Central memory CD8-positive, alpha-beta T cell (primary cell): Measurements from ENCODE around the gene FMN1.
"Not testable (repeated sequence)": the region's sequence is repeated elsewhere in the genome, so short reads cannot be mapped to it uniquely, and the experiment has no call there.

Source experiments
- ATAC-seq: fragments of 150-1000 bp; cut with Tn5 transposase; replicated peaks from 2 replicates; pipeline ENCODE4 v1.10.0; 2022; ENCODE audit warnings: mild to moderate bottlenecking, moderate FRiP score, moderate number of reproducible peaks; ENCODE audit not compliant: poor library complexity, severe bottlenecking; ENCODE audit errors: extremely low read depth
- DNase-seq, 2 donors: peaks; one replicate each; pipeline ENCODE4 v3.0.0; 2021; ENCODE audit warnings: low spot score in 2 of 2
- H3K27ac Mint-ChIP-seq: one replicate; pipeline ENCODE4 v1.8.0; 2022; ENCODE audit warnings: low read depth, mild to moderate bottlenecking, moderate library complexity, mixed read lengths
- H3K27me3 Mint-ChIP-seq: one replicate; pipeline ENCODE4 v1.8.0; 2022; ENCODE audit warnings: mixed read lengths
- H3K36me3 Mint-ChIP-seq: one replicate; pipeline ENCODE4 v1.8.0; 2022; ENCODE audit warnings: mild to moderate bottlenecking, moderate library complexity, mixed read lengths; ENCODE audit not compliant: insufficient read depth
- H3K4me1 Mint-ChIP-seq: one replicate; pipeline ENCODE4 v1.8.0; 2022; ENCODE audit warnings: mixed read lengths
- H3K4me3 Mint-ChIP-seq: one replicate; pipeline ENCODE4 v1.8.0; 2022; ENCODE audit warnings: mild to moderate bottlenecking, moderate library complexity, mixed read lengths
- H3K9me3 Mint-ChIP-seq: one replicate; pipeline ENCODE4 v1.8.0; 2022; ENCODE audit warnings: mixed read lengths

Gene FMN1

GRCh38 chr15:32861174-32861573 lies 333.3 kb downstream of the FMN1 start:
- no peak overlapping the region for H3K4me3 Mint-ChIP-seq
- no peak overlapping the region for H3K27ac Mint-ChIP-seq
- DNase-seq, result no peak
- H3K4me1 Mint-ChIP-seq, result peaks cover 5% of the 10 kb centered on the region
- no peaks in the 10 kb centered on the region for H3K9me3 Mint-ChIP-seq
- H3K36me3 Mint-ChIP-seq, result no peaks in the 10 kb centered on the region
- no peaks in the 10 kb centered on the region for H3K27me3 Mint-ChIP-seq
- ATAC-seq, result no peak

- Mint-ChIP-seq H3K4me3 (no peak overlapping the region), H3K9me3 (no peaks in the 10 kb centered on the region)
- DNase-seq, result no peak
Observed at GRCh38 chr15:32859996-32860395, 334.5 kb downstream of the FMN1 start.

GRCh38 chr15:32859251-32859650 lies 335.3 kb downstream of the FMN1 start:
- Mint-ChIP-seq H3K36me3 (peaks cover 2% of the 10 kb centered on the region), H3K9me3 (no peaks in the 10 kb centered on the region), H3K27ac (no peak overlapping the region), H3K27me3 (no peaks in the 10 kb centered on the region), H3K4me3 (no peak overlapping the region), H3K4me1 (peaks cover 5% of the 10 kb centered on the region)
- DNase-seq (no peak), ATAC-seq (no peak)

More at GRCh38 chr15:32859996-32860395, 334.5 kb downstream of the FMN1 start:
- H3K4me1 Mint-ChIP-seq, result peaks cover 5% of the 10 kb centered on the region
- no peaks in the 10 kb centered on the region for H3K27me3 Mint-ChIP-seq
- no peak for ATAC-seq
- peaks cover 2% of the 10 kb centered on the region for H3K36me3 Mint-ChIP-seq
- H3K27ac Mint-ChIP-seq, result no peak overlapping the region

- ATAC-seq (no peak), DNase-seq (no peak)
- Mint-ChIP-seq H3K27ac (no peak overlapping the region), H3K27me3 (no peaks in the 10 kb centered on the region), H3K4me3 (no peak overlapping the region), H3K36me3 (peaks cover 4% of the 10 kb centered on the region), H3K9me3 (no peaks in the 10 kb centered on the region), H3K4me1 (no peaks in the 10 kb centered on the region)
Observed at GRCh38 chr15:32857732-32858131, 336.8 kb downstream of the FMN1 start.

- no peaks in the 10 kb centered on the region for H3K4me1 Mint-ChIP-seq
- H3K9me3 Mint-ChIP-seq, result no peaks in the 10 kb centered on the region
- H3K36me3 Mint-ChIP-seq, result peaks cover 4% of the 10 kb centered on the region
- H3K27me3 Mint-ChIP-seq, result no peaks in the 10 kb centered on the region
- ATAC-seq, result no peak
- H3K27ac Mint-ChIP-seq, result no peak overlapping the region
- H3K4me3 Mint-ChIP-seq, result no peak overlapping the region
- DNase-seq, result no peak
Observed at GRCh38 chr15:32856753-32857152, 337.8 kb downstream of the FMN1 start.

- no peak for DNase-seq
- no peaks in the 10 kb centered on the region for H3K4me1 Mint-ChIP-seq
Observed at GRCh38 chr15:32855942-32856341, 338.6 kb downstream of the FMN1 start.

GRCh38 chr15:32853592-32853991 lies 340.9 kb downstream of the FMN1 start:
- Mint-ChIP-seq H3K9me3 (no peaks in the 10 kb centered on the region), H3K4me1 (no peaks in the 10 kb centered on the region), H3K4me3 (no peak overlapping the region), H3K27ac (no peak overlapping the region), H3K27me3 (no peaks in the 10 kb centered on the region), H3K36me3 (peaks cover 10% of the 10 kb centered on the region)
- no peak for ATAC-seq
- DNase-seq, result no peak

More at GRCh38 chr15:32855942-32856341, 338.6 kb downstream of the FMN1 start:
- Mint-ChIP-seq H3K27me3 (no peaks in the 10 kb centered on the region), H3K36me3 (peaks cover 6% of the 10 kb centered on the region), H3K4me3 (no peak overlapping the region), H3K9me3 (no peaks in the 10 kb centered on the region), H3K27ac (no peak overlapping the region)
- no peak for ATAC-seq

- H3K4me3 Mint-ChIP-seq, result no peak overlapping the region
- peaks cover 12% of the 10 kb centered on the region for H3K36me3 Mint-ChIP-seq
- no peaks in the 10 kb centered on the region for H3K4me1 Mint-ChIP-seq
- H3K27me3 Mint-ChIP-seq, result no peaks in the 10 kb centered on the region
- H3K27ac Mint-ChIP-seq, result no peak overlapping the region
- ATAC-seq (no peak), DNase-seq (no peak)
- H3K9me3 Mint-ChIP-seq, result no peaks in the 10 kb centered on the region
Observed at GRCh38 chr15:32852771-32853170, 341.7 kb downstream of the FMN1 start.

GRCh38 chr15:32852017-32852416 lies 342.5 kb downstream of the FMN1 start:
- Mint-ChIP-seq H3K9me3 (no peaks in the 10 kb centered on the region), H3K27me3 (no peaks in the 10 kb centered on the region), H3K4me1 (no peaks in the 10 kb centered on the region), H3K4me3 (no peak overlapping the region), H3K36me3 (peaks cover 12% of the 10 kb centered on the region), H3K27ac (peak overlapping the region; percentile 9)
- ATAC-seq, result no peak
- no peak for DNase-seq

- Mint-ChIP-seq H3K9me3 (no peaks in the 10 kb centered on the region), H3K4me1 (no peaks in the 10 kb centered on the region), H3K27ac (no peak overlapping the region), H3K27me3 (no peaks in the 10 kb centered on the region), H3K36me3 (peaks cover 12% of the 10 kb centered on the region), H3K4me3 (no peak overlapping the region)
- no peak for DNase-seq
- ATAC-seq, result no peak
Observed at GRCh38 chr15:32851572-32851971, 342.9 kb downstream of the FMN1 start.

- H3K9me3 Mint-ChIP-seq, result no peaks in the 10 kb centered on the region
- no peak for ATAC-seq
- no peak for DNase-seq
Observed at GRCh38 chr15:32849769-32850668, 344.5 kb downstream of the FMN1 start.

GRCh38 chr15:32846671-32847070 lies 347.8 kb downstream of the FMN1 start:
- H3K4me3 Mint-ChIP-seq, H3K36me3 Mint-ChIP-seq, H3K27ac Mint-ChIP-seq, H3K4me1 Mint-ChIP-seq, DNase-seq, H3K9me3 Mint-ChIP-seq, ATAC-seq, H3K27me3 Mint-ChIP-seq: not testable (repeated sequence)

More at GRCh38 chr15:32849769-32850668, 344.5 kb downstream of the FMN1 start:
- Mint-ChIP-seq H3K27ac (no peak overlapping the region), H3K4me1 (no peaks in the 10 kb centered on the region), H3K4me3 (no peak overlapping the region), H3K27me3 (no peaks in the 10 kb centered on the region), H3K36me3 (peaks cover 10% of the 10 kb centered on the region)

GRCh38 chr15:32844118-32844711 lies 350.3 kb downstream of the FMN1 start:
- Mint-ChIP-seq H3K4me1 (no peaks in the 10 kb centered on the region), H3K9me3 (no peaks in the 10 kb centered on the region), H3K27me3 (no peaks in the 10 kb centered on the region), H3K4me3 (no peak overlapping the region), H3K36me3 (peaks cover 3% of the 10 kb centered on the region), H3K27ac (no peak overlapping the region)
- DNase-seq, result no peak
- ATAC-seq, result no peak
